K562 (cell line): ENCODE results near the gene SLC7A6. TPM values are rescaled to one million over a fixed set of nuclear protein-coding genes. Genes with fewer than 3 reads are reported as not detected.

Source experiments
- CREM ChIP-seq: IDR thresholded peaks from 2 replicates; pipeline ENCODE4 v1.6.1; 2014; ENCODE audit warnings: antibody characterized with exemption, low read depth
- CXXC5 ChIP-seq: fragments of 250-450 bp; sonication (Bioruptor Pico); IDR thresholded peaks from 2 replicates; pipeline ENCODE4 v1.8.0; 2022; ENCODE audit warnings: inconsistent platforms, mild to moderate bottlenecking, moderate library complexity
- ETV6 ChIP-seq, 3 experiments: fragments of 150-350 bp in 1 of 3; sonication (generic) in 1 of 3; formaldehyde crosslinking in 1 of 3; IDR thresholded peaks; 2 replicates each; pipeline versions ENCODE4 v1.6.1 to v1.8.0; 2014 to 2022; ENCODE audit warnings: borderline replicate concordance in 2 of 3, low read depth in 2 of 3, antibody characterized with exemption in 1 of 3, low read length in 1 of 3, mild to moderate bottlenecking in 1 of 3, missing genetic modification reagents in 1 of 3
- HNRNPUL1 ChIP-seq: fragments of 200-400 bp; formaldehyde crosslinking; IDR thresholded peaks from 2 replicates; pipeline ENCODE4 v1.6.1; 2017; ENCODE audit warnings: low read length
- MAX ChIP-seq: sonication (generic); formaldehyde crosslinking; IDR thresholded peaks from 2 replicates; pipeline ENCODE4 v1.9.0; 2022; ENCODE audit warnings: mild to moderate bottlenecking, missing genetic modification reagents
- MED1 ChIP-seq: sonication (generic); formaldehyde crosslinking; IDR thresholded peaks from 2 replicates; pipeline ENCODE4 v1.8.1; 2023; ENCODE audit warnings: missing genetic modification reagents, borderline replicate concordance
- POLR2G ChIP-seq: fragments of 200-400 bp; formaldehyde crosslinking; IDR thresholded peaks from 2 replicates; pipeline ENCODE4 v1.6.1; 2017; ENCODE audit warnings: low read depth, mild to moderate bottlenecking, antibody characterized with exemption, low read length, moderate library complexity
- SP1 ChIP-seq: sonication (generic); formaldehyde crosslinking; IDR thresholded peaks from 2 replicates; pipeline ENCODE4 v1.8.1; 2022; ENCODE audit warnings: mild to moderate bottlenecking, missing genetic modification reagents
- THAP7 ChIP-seq: fragments of 250-450 bp; sonication (Bioruptor Pico); IDR thresholded peaks from 2 replicates; pipeline ENCODE4 v1.5.0; 2021
- ZBTB26 ChIP-seq: fragments of 450-650 bp; formaldehyde crosslinking; IDR thresholded peaks from 2 replicates; pipeline ENCODE4 v1.4.0; 2022; ENCODE audit warnings: missing genetic modification characterization
- ZNF224 ChIP-seq: sonication (generic); formaldehyde crosslinking; IDR thresholded peaks from 2 replicates; pipeline ENCODE4 v1.8.0; 2022; ENCODE audit warnings: mild to moderate bottlenecking, missing genetic modification reagents
- ZNF431 ChIP-seq: sonication (generic); formaldehyde crosslinking; IDR thresholded peaks from 2 replicates; pipeline ENCODE4 v1.8.0; 2022; ENCODE audit warnings: mild to moderate bottlenecking, missing genetic modification reagents
- ZNF695 ChIP-seq: fragments of 450-650 bp; formaldehyde crosslinking; IDR thresholded peaks from 2 replicates; pipeline ENCODE4 v1.4.0; 2020; ENCODE audit warnings: mild to moderate bottlenecking, moderate library complexity
- polyA plus RNA-seq, 8 experiments: library from polyadenylated mRNA; depleted of rRNA in 4 of 8; stranded (reverse) in 5 of 8; unstranded in 3 of 8; fragments of >200 nt; fragmentation: Nextera tagmentation in 2 of 8; fragmentation: Illumina TruSeq in 1 of 8; extraction: Ambion mirVana in 2 of 8; extraction: Trizol in 1 of 8; gene quantifications; 2 replicates each; pipeline versions ENCODE4 v1.2.1 to v1.2.3, GENCODE V29; 2011 to 2014; ENCODE audit warnings: inconsistent platforms in 1 of 8, missing spikeins in 1 of 8
- total RNA-seq, 7 experiments: library from RNA; depleted of rRNA in 6 of 7; stranded (reverse); fragments of >200 nt in 6 of 7; fragmentation: Illumina TruSeq in 2 of 7; extraction: Trizol in 2 of 7; gene quantifications; 2 replicates each; pipeline versions ENCODE4 v1.2.1 to v1.2.3, GENCODE V29; 2011 to 2021; ENCODE audit warnings: low replicate concordance in 1 of 7
- TF ChIP-seq, protein P1 (sequence below): fragments of 250-450 bp; sonication (Bioruptor Pico); IDR thresholded peaks from 2 replicates; pipeline ENCODE4 v1.9.0; 2021; ENCODE audit warnings: mild to moderate bottlenecking, inconsistent platforms
- TF ChIP-seq, protein P2 (sequence below), 2 experiments: IDR thresholded peaks in 1 of 2; conservative IDR thresholded peaks in 1 of 2; 2 replicates each; pipeline ENCODE4 v1.6.1; 2016; ENCODE audit warnings: low read depth in 2 of 2, mild to moderate bottlenecking in 1 of 2, missing compliant biosample characterization in 1 of 2, missing genetic modification characterization in 1 of 2, moderate library complexity in 1 of 2
- TF ChIP-seq, protein P3 (sequence below): fragments of 200-800 bp; sonication (Bioruptor generic); IDR thresholded peaks from 2 replicates; pipeline ENCODE4 v1.6.1; 2017; ENCODE audit warnings: missing genetic modification characterization, missing compliant biosample characterization

Gene SLC7A6
- total and polyA plus RNA-seq, 9 of the 15 experiments (the other 6 are each of a cell fraction or from before 2014, with no cell fraction given): 12.6 to 60.1 (median 29.8) TPM

GRCh38 chr16:68244903-68245853 lies 19.1 kb upstream of the SLC7A6 start, which contains the start of gene PLA2G15 (continued):
- TF ChIP-seq ZBTB26 (CRISPR knock-in tag) (no peak), MAX (CRISPR knock-in tag) (peak; percentile 71), HNRNPUL1 (no peak), ZNF695 (no peak), SP1 (peak; percentile 95), POLR2G (peak; percentile 72), ETV6 (IDR thresholded peaks at IDR 0.05; ENCODE audit: borderline replicate concordance in 1 of 2, low read depth in 2 of 2, low read length in 1 of 2) (no peak), ETV6 (CRISPR knock-in tag; IDR thresholded peaks at IDR 0.05; ENCODE audit: borderline replicate concordance) (no peak), THAP7 (CRISPR knock-in tag) (no peak), ZNF431 (CRISPR knock-in tag) (no peak), MED1 (no peak), CXXC5 (CRISPR knock-in tag) (peak; percentile 99), CREM (peak; percentile 83), ZNF224 (CRISPR knock-in tag) (no peak)
- TF ChIP-seq, protein P1, sequence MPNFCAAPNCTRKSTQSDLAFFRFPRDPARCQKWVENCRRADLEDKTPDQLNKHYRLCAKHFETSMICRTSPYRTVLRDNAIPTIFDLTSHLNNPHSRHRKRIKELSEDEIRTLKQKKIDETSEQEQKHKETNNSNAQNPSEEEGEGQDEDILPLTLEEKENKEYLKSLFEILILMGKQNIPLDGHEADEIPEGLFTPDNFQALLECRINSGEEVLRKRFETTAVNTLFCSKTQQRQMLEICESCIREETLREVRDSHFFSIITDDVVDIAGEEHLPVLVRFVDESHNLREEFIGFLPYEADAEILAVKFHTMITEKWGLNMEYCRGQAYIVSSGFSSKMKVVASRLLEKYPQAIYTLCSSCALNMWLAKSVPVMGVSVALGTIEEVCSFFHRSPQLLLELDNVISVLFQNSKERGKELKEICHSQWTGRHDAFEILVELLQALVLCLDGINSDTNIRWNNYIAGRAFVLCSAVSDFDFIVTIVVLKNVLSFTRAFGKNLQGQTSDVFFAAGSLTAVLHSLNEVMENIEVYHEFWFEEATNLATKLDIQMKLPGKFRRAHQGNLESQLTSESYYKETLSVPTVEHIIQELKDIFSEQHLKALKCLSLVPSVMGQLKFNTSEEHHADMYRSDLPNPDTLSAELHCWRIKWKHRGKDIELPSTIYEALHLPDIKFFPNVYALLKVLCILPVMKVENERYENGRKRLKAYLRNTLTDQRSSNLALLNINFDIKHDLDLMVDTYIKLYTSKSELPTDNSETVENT (CRISPR knock-in tag): no peak
- TF ChIP-seq, protein P2, sequence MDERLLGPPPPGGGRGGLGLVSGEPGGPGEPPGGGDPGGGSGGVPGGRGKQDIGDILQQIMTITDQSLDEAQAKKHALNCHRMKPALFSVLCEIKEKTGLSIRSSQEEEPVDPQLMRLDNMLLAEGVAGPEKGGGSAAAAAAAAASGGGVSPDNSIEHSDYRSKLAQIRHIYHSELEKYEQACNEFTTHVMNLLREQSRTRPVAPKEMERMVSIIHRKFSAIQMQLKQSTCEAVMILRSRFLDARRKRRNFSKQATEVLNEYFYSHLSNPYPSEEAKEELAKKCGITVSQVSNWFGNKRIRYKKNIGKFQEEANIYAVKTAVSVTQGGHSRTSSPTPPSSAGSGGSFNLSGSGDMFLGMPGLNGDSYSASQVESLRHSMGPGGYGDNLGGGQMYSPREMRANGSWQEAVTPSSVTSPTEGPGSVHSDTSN (CRISPR knock-in tag; IDR thresholded peaks at IDR 0.05; ENCODE audit: low read depth): no peak
- TF ChIP-seq, protein P2 (tag; conservative IDR thresholded peaks at IDR 0.05; ENCODE audit: low read depth): no peak
- TF ChIP-seq, protein P3, sequence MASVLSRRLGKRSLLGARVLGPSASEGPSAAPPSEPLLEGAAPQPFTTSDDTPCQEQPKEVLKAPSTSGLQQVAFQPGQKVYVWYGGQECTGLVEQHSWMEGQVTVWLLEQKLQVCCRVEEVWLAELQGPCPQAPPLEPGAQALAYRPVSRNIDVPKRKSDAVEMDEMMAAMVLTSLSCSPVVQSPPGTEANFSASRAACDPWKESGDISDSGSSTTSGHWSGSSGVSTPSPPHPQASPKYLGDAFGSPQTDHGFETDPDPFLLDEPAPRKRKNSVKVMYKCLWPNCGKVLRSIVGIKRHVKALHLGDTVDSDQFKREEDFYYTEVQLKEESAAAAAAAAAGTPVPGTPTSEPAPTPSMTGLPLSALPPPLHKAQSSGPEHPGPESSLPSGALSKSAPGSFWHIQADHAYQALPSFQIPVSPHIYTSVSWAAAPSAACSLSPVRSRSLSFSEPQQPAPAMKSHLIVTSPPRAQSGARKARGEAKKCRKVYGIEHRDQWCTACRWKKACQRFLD (CRISPR knock-in tag): no peak
